SJCRH30 (cell line): ENCODE results near the gene ZNF658. TPM values are rescaled to one million over a fixed set of nuclear protein-coding genes. Genes with fewer than 3 reads are reported as not detected.

Experiments
- total RNA-seq: library from RNA; depleted of rRNA; stranded (reverse); fragments of >200 nt; shearing (Covaris generic); gene quantifications from 2 replicates; pipeline ENCODE4 v1.2.3, GENCODE V29; 2014; rRNA removed

Gene ZNF658
- total RNA-seq, 1 experiment from 2014 or later = 3.8 TPM

Other genes starting within 250 kb of the ZNF658 start
- 0.04 TPM in 1 of 2 replicates, not detected in the other for gene SPATA31A3, start 91.8 kb downstream of the ZNF658 start, total RNA-seq